ENCODE data around the gene CDCP1. TPM values are rescaled to one million over a fixed set of nuclear protein-coding genes. Genes with fewer than 3 reads are reported as not detected.

CDCP1 gene
- total RNA-seq, 6 donors from 2014 or later = 9.9 to 32.7 (median 19.2) TPM

DNA sequence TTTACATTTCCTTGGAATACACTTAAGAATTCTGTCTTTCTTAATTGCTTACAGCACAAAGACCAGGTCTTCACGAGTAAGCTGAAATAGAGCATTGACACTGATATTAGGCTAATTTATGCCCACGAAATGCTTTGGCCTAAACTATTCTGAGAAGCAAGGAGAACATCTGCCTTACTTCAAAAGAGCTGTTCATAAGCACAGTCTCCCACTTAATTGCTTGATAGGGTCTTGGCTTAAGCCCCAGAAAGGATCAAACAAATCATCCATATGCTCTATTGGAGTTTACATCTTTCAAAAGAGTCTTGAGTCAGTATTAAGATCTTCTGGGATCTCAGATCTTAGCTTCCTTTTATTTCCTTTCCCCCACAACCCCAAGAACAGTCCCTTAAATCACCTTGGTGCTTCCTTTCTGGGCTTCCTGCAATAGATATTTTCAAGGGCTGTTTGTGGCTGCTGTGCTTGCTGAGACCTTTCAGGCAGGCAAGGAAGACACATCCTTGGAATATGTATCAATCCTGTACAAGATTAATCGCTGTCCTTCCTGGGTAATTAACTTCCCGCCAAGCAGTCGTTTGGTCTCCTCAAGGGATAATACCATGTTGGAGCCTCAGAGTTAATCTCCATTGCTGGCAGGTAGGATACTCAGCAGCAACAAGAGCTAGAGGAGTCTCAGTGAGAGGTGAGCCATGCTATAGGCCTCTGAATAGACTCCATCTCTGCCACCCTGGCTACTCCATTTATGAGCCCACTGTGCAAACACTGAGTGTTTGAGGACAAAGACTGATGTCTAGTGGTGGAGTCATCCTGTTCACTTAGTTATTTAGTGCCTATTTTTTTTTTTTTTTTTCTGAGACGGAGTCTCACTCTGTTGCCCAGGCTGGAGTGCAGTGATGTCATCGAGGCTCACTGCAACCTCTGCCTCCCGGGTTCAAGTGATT is 42.8 kb upstream of the CDCP1 start:
- Histone ChIP-seq H3K4me3 (no peak overlapping the region), H3K9me3 (no peaks in the 10 kb centered on the region), H3K27ac (no peak overlapping the region), H3K4me1 (no peaks in the 10 kb centered on the region), H3K27me3 (no peaks in the 10 kb centered on the region), H3K36me3 (no peaks in the 10 kb centered on the region)
- WGBS, 2 donors = 74 to 81% methylated on average over 8 of the region's 8 CpGs
- DNase-seq (no peak), ATAC-seq (ENCODE audit: low FRiP score in 2 of 2) (no peak)
- no peak for TF ChIP-seq EP300 (IDR thresholded peaks at IDR 0.05)
- TF ChIP-seq, protein P1, sequence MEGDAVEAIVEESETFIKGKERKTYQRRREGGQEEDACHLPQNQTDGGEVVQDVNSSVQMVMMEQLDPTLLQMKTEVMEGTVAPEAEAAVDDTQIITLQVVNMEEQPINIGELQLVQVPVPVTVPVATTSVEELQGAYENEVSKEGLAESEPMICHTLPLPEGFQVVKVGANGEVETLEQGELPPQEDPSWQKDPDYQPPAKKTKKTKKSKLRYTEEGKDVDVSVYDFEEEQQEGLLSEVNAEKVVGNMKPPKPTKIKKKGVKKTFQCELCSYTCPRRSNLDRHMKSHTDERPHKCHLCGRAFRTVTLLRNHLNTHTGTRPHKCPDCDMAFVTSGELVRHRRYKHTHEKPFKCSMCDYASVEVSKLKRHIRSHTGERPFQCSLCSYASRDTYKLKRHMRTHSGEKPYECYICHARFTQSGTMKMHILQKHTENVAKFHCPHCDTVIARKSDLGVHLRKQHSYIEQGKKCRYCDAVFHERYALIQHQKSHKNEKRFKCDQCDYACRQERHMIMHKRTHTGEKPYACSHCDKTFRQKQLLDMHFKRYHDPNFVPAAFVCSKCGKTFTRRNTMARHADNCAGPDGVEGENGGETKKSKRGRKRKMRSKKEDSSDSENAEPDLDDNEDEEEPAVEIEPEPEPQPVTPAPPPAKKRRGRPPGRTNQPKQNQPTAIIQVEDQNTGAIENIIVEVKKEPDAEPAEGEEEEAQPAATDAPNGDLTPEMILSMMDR (IDR thresholded peaks at IDR 0.05) = no peak
- TF ChIP-seq POLR2AphosphoS5 (IDR thresholded peaks at IDR 0.05) = no peak
- no peak for TF ChIP-seq POLR2A (IDR thresholded peaks at IDR 0.05)

DNA sequence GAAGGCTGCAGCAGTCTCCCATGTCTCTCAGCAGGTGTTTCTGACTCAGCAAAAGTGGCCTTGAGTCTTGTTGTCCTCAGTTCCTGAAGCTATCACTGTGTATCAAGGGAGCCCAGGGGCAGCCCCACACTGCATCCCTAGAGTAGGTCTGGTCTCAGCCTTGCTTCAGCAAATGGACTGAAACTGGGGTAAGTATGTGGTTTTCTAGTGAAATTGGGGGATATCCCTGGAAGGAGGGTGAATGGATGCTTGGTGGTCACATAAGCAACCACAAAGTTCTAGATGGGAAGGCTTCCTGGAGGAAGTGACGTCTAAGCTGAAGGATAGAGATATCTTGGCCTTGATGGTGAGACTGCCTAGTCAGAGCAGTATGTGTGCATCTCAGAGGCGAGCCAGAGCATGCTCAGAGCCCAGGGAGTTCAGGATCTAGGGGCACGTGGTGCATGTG is 41.5 kb upstream of the CDCP1 start:
- H3K27me3 ChIP-seq = no peaks in the 10 kb centered on the region
- H3K9me3 ChIP-seq = no peaks in the 10 kb centered on the region
- no peak for DNase-seq
- WGBS, 2 donors = 62 to 71% methylated on average over 3 of the region's 3 CpGs
- no peaks in the 10 kb centered on the region for H3K36me3 ChIP-seq
- TF ChIP-seq EP300 (IDR thresholded peaks at IDR 0.05) = no peak
- TF ChIP-seq, protein P1 (IDR thresholded peaks at IDR 0.05) = no peak
- no peaks in the 10 kb centered on the region for H3K4me1 ChIP-seq
- ATAC-seq (ENCODE audit: low FRiP score in 2 of 2) = no peak
- H3K27ac ChIP-seq = no peak overlapping the region
- H3K4me3 ChIP-seq = no peak overlapping the region

DNA sequence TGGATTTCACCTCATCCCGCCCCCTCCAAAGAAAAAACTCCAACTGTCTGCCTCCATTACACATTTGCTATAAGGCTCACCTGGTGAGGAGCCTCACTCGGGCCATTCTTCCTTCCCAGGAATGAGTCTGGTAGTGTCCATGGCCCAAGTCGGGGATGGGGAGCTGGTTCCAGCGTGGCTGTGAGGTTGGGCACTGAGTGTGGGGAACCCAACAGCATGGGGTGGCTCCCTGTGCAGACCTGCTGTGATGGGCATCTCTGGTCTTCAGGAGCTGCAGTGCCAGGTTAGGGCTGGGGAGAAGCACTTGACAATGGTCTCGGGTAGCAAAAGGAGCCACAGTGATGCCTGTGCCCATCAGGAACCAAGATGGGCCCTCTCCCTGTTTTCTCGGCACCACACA is 40.7 kb upstream of the CDCP1 start:
- 91 to 92% methylated on average over 6 of the region's 6 CpGs for WGBS, 2 donors
- H3K4me1 ChIP-seq = no peaks in the 10 kb centered on the region
- no peaks in the 10 kb centered on the region for H3K36me3 ChIP-seq
- no peak overlapping the region for H3K4me3 ChIP-seq
- TF ChIP-seq POLR2AphosphoS5 (IDR thresholded peaks at IDR 0.05) (no peak), POLR2A (IDR thresholded peaks at IDR 0.05) (no peak), EP300 (IDR thresholded peaks at IDR 0.05) (no peak)
- TF ChIP-seq, protein P1 (IDR thresholded peaks at IDR 0.05) = no peak
- H3K27me3 ChIP-seq = no peaks in the 10 kb centered on the region
- ATAC-seq (ENCODE audit: low FRiP score in 2 of 2) = no peak
- no peak overlapping the region for H3K27ac ChIP-seq
- no peaks in the 10 kb centered on the region for H3K9me3 ChIP-seq
- no peak for DNase-seq

DNA sequence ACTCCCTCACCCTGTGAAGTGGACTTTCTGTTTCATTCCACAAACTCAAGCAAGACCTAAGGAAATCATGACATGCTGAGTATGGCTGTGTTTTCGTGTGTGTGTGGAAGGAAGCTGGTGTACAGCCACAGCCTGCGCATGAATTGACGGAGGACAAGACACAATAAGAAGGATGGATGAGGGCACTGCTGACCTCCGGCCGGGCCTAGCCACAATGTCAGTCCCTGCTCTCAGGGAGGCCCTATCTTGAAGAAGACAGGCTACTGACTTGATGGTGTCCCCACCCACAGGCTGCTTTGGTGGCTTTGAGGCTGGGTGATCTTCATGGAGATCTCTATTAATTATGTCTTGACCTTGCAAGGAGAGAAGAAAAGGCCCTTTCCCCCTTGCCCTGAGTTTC is 39.3 kb upstream of the CDCP1 start:
- WGBS, 2 donors = 84 to 88% methylated on average over 5 of the region's 5 CpGs
- Histone ChIP-seq H3K4me1 (no peaks in the 10 kb centered on the region), H3K27ac (no peak overlapping the region), H3K27me3 (no peaks in the 10 kb centered on the region), H3K9me3 (no peaks in the 10 kb centered on the region), H3K4me3 (no peak overlapping the region), H3K36me3 (no peaks in the 10 kb centered on the region)
- no peak for ATAC-seq (ENCODE audit: low FRiP score in 2 of 2)
- TF ChIP-seq, protein P1 (IDR thresholded peaks at IDR 0.05) = no peak
- TF ChIP-seq EP300 (IDR thresholded peaks at IDR 0.05) (no peak), POLR2A (IDR thresholded peaks at IDR 0.05) (no peak), POLR2AphosphoS5 (IDR thresholded peaks at IDR 0.05) (no peak)
- DNase-seq = no peak

DNA sequence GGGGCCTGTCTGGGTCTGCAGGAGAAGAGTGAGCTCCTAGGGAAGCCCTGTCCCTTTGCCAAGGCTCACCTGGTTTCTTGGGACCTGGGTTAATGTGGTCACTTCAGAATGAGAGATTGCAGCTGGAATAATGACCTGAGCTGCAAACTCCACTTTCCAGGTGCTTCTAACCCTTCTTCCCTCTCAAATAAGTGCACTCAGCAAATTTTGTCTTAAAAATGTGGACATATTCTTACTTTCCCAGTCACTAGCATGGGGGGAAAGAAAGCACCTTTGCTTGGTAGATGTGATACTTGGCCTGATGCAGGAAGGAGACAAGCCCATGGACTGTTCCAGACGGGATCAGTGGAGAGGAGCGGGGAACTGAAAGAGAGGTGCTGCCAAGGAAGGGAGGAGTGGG is 38.9 kb upstream of the CDCP1 start:
- Histone ChIP-seq H3K4me1 (no peaks in the 10 kb centered on the region), H3K9me3 (no peaks in the 10 kb centered on the region), H3K27me3 (no peaks in the 10 kb centered on the region), H3K4me3 (no peak overlapping the region), H3K27ac (no peak overlapping the region), H3K36me3 (no peaks in the 10 kb centered on the region)
- TF ChIP-seq EP300 (IDR thresholded peaks at IDR 0.05) = no peak
- no peak for TF ChIP-seq POLR2A (IDR thresholded peaks at IDR 0.05)
- no peak for TF ChIP-seq POLR2AphosphoS5 (IDR thresholded peaks at IDR 0.05)
- TF ChIP-seq, protein P1 (IDR thresholded peaks at IDR 0.05) = no peak
- ATAC-seq (ENCODE audit: low FRiP score in 2 of 2) (no peak), DNase-seq (no peak)
- WGBS, 2 donors = 95 to 96% methylated on average over 2 of the region's 2 CpGs

Data from upper lobe of left lung (tissue), 6 donors.